Activated CD8-positive, alpha-beta T cell treated with anti-CD3 and anti-CD28 coated beads for 36 hours (primary cell): Measurements from ENCODE around the gene MDC1. TPM values are rescaled to one million over a fixed set of nuclear protein-coding genes. Genes with fewer than 3 reads are reported as not detected.
"Not testable (repeated sequence)": the region's sequence is repeated elsewhere in the genome, so short reads cannot be mapped to it uniquely, and the experiment has no call there.

Experiments
- ATAC-seq: fragments of 200-7000 bp; cut with Tn5 transposase; one replicate; pipeline ENCODE4 v1.10.0; 2021; ENCODE audit warnings: mild to moderate bottlenecking, moderate library complexity
- CTCF ChIA-PET: fragments of 350-600 bp; sonication (Branson Sonifier 250); formaldehyde crosslinking; loops from one replicate; lab custom pipeline; 2021; ENCODE audit warnings: antibody characterized with exemption; lab: Charles Lee
- POLR2A ChIA-PET: fragments of 350-600 bp; sonication (Branson Sonifier 250); formaldehyde crosslinking; loops from one replicate; lab custom pipeline; 2021; ENCODE audit warnings: antibody characterized with exemption; lab: Charles Lee
- DNase-seq: peaks from one replicate; pipeline ENCODE4 v3.0.0-alpha.2; 2020
- H3K27ac Mint-ChIP-seq: one replicate; pipeline ENCODE4 v1.8.0; 2021; ENCODE audit warnings: mild to moderate bottlenecking, mixed read lengths
- H3K27me3 Mint-ChIP-seq: one replicate; pipeline ENCODE4 v1.8.0; 2021; ENCODE audit warnings: mixed read lengths
- H3K36me3 Mint-ChIP-seq: one replicate; pipeline ENCODE4 v1.8.0; 2021; ENCODE audit warnings: low read depth, mixed read lengths
- H3K4me1 Mint-ChIP-seq: one replicate; pipeline ENCODE4 v1.8.0; 2021; ENCODE audit warnings: low read depth, mixed read lengths
- H3K4me3 Mint-ChIP-seq: one replicate; pipeline ENCODE4 v1.8.0; 2021; ENCODE audit warnings: mild to moderate bottlenecking, moderate library complexity, mixed read lengths
- H3K9me3 Mint-ChIP-seq: one replicate; pipeline ENCODE4 v1.8.0; 2021; ENCODE audit warnings: mixed read lengths
- CTCF ChIP-seq: fragments of 200-600 bp; IDR thresholded peaks from one replicate; pipeline ENCODE4 v1.8.0; 2022; ENCODE audit warnings: antibody characterized with exemption, mild to moderate bottlenecking
- intact Hi-C: fragments of 100-400 bp; cut with micrococcal nuclease; formaldehyde crosslinking; loops from one replicate; pipeline ENCODE4 v1.10.0; 2022
- total RNA-seq, 2 experiments: library from RNA; stranded (reverse); gene quantifications; one replicate each; pipeline ENCODE4 v1.2.3, GENCODE V29; 2021

The MDC1 gene
- total RNA-seq, 2 experiments from 2014 or later, result 80.4 to 90.7 TPM

DNA sequence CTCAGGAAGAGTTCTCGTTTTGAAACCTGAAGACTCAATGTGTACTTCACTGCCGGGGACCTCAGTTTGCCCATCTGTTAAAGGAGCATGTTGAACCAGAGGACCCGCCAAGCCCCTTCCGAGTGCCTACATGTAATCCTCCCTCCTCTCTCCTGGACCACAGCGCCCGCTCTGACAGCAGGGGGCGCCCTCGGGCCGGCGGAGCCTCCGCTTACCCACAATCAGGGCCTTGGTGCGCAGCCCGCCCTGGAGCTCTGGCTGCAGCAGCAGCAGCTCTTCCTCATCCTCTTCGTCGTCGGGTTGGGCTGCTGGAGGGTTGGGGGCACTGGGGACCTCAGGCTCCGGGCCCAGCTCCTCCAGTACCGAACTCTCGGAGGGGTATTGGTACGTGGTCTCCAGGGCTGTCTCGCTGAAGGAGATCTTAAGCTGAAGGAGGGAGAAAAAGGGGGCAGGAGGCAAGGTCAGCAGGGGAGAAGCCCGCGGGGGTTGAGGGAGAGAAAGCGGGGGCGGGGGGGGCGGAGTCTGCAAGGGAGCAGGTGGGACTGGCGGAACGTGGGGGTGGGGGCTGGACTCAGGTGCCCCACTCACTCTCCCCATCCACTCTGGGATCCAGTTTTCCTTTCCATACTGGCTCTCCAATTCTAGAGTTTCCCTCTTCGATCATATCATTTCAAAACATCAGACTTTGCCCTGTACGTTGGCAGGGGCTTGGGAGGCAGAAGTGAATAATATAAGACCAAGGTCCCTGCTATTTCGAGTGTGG, 37.9 kb downstream of the MDC1 start:
- CTCF ChIA-PET, result interaction anchor here (0.6 to 18.6 kb wide), 33 partner anchors 10 to 412 kb away, joined by 3 to 704 read pairs (median 4); partner anchors contain the start of genes GNL1, GTF2H4, IER3 and MDC1
- Mint-ChIP-seq H3K9me3 (no peaks in the 10 kb centered on the region), H3K27me3 (no peaks in the 10 kb centered on the region), H3K27ac (peak overlapping the region; percentile 95), H3K4me3 (peak overlapping the region; percentile 88), H3K4me1 (peaks cover 11% of the 10 kb centered on the region), H3K36me3 (peaks cover 74% of the 10 kb centered on the region)
- DNase-seq, result peak; percentile 92
- POLR2A ChIA-PET, result interaction anchor here (0.6 to 15.7 kb wide), 6 partner anchors 9 to 205 kb away, joined by 3 to 500 read pairs (median 4); partner anchors contain the start of genes DDR1, MDC1, MRPS18B and TUBB
- peak; percentile 27 for ATAC-seq
- peak; percentile 97 for TF ChIP-seq CTCF
- intact Hi-C loops, result loop anchor here (2.0 kb wide), 1 partner anchor 52 kb away; no protein-coding TSS in a partner anchor

DNA sequence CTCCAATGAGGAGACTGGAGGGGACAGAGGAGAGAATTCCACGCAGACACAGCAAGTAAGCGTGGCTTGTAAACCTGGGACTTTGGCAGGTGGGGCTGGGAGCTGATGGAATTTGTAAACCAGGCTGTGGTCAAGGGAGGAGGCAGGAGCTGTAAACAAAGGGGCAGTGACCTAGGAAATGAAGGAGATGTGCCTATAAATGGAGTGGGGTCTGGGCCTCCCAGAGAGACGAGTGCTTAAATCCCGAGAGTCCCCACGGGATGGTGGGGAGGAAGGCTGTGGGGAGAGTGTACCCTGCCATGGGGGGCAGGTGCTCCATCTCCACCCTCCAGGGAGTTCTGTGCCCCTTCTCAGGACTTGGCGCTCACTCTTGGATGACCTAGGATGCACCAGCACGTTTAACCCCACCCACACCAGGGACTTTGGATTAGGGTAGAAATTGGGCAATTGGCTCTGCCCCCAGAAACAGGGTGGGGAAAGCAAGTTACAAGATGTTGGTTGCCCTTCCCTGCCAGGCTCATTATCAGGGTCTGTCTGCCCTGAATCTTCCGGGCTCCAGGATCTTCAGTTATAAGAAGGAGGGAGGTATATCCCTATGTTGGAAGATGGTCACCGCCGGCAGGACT, 40.3 kb downstream of the MDC1 start:
- DNase-seq (no peak), ATAC-seq (no peak)
- TF ChIP-seq CTCF, result no peak
- no peak overlapping the region for H3K4me3 Mint-ChIP-seq
- peaks cover 16% of the 10 kb centered on the region for H3K4me1 Mint-ChIP-seq
- peak overlapping the region; percentile 44 for H3K27ac Mint-ChIP-seq
- ChIA-PET POLR2A (interaction anchor here (15.7 kb wide), 1 partner anchor 44 kb away, joined by 500 read pairs; the partner anchor contains the start of genes MDC1 and TUBB), CTCF (interaction anchor here (1.7 to 18.6 kb wide), 2 partner anchors 53 to 223 kb away, joined by 4 to 704 read pairs; partner anchors contain the start of genes MDC1 and TUBB)
- H3K36me3 Mint-ChIP-seq, result peaks cover 52% of the 10 kb centered on the region
- no peaks in the 10 kb centered on the region for H3K9me3 Mint-ChIP-seq
- H3K27me3 Mint-ChIP-seq, result no peaks in the 10 kb centered on the region
- intact Hi-C loops, result no loop called here

GRCh38 chr6:30672445-30673253, 44.4 kb downstream of the MDC1 start, which contains the start of gene DHX16:
Gene DHX16 (minus strand): TSS chr6:30673006. CDS start chr6:30672841, 165 bp downstream.
- Mint-ChIP-seq H3K9me3 (no peaks in the 10 kb centered on the region), H3K36me3 (peaks cover 33% of the 10 kb centered on the region), H3K27me3 (no peaks in the 10 kb centered on the region), H3K4me1 (peaks cover 26% of the 10 kb centered on the region), H3K27ac (peak within 1 kb of the TSS; percentile 85), H3K4me3 (peak within 1 kb of the TSS; percentile 74)
- intact Hi-C loops, result no loop called here
- TF ChIP-seq CTCF, result peak; percentile 70
- ChIA-PET CTCF (interaction anchor here (0.7 to 18.6 kb wide), 15 partner anchors 10 to 414 kb away, joined by 3 to 704 read pairs (median 4); partner anchors contain the start of genes ATAT1, MDC1 and TUBB), POLR2A (interaction anchor here (0.7 to 15.7 kb wide), 13 partner anchors 8 to 407 kb away, joined by 3 to 500 read pairs (median 4); partner anchors contain the start of genes MDC1, MRPS18B, PPP1R10 and TUBB)
- peak; percentile 95 for DNase-seq
- ATAC-seq, result peak; percentile 83

DNA sequence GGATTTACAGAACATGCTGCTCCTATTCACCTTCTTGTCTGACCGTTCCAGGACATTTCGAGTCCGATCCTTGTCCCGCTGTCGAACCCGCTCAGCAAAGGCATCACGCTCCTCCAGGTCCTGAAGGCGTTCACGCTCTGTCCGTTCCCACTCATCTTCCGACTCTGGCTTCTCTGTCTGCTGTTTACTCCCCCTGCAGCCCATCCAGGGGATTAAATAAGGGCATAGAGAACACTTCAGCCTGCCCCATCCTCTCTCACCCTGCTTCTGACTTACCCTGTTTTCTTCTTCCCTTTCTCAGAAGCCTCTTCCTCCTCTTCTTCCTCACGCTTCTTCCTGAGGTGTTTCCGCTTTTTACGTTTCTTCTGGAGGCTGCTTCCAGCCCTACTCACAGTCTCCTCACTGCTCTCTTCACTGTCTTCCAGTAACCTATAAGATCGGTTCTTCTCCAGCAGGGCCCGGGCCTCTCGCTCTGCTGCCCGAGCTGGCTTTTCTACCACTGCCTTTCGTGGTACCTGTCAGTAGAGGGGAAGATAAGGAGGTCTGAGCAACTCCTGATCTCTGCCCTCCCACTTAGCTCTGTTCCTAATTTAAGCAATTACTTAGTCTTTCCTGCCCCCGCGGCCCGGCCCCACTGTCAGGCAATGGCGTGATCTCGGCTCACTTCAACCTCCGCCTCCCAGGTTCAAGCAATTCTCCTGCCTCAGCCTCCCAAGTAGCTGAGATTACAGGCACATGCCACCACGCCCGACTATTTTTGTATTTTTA, 46.1 kb downstream of the MDC1 start:
- ChIA-PET CTCF (interaction anchor here (1.5 to 18.6 kb wide), 2 partner anchors 53 to 59 kb away, joined by 4 to 704 read pairs; partner anchors contain the start of genes MDC1, MRPS18B and TUBB), POLR2A (interaction anchor here (1.1 to 15.7 kb wide), 3 partner anchors 50 to 181 kb away, joined by 3 to 500 read pairs (median 13); partner anchors contain the start of genes MDC1, MRPS18B, PPP1R10 and TUBB)
- Mint-ChIP-seq H3K9me3 (no peaks in the 10 kb centered on the region), H3K4me3 (peak overlapping the region; percentile 74), H3K27me3 (no peaks in the 10 kb centered on the region), H3K27ac (no peak overlapping the region), H3K36me3 (peaks cover 25% of the 10 kb centered on the region), H3K4me1 (peaks cover 32% of the 10 kb centered on the region)
- DNase-seq (no peak), ATAC-seq (no peak)
- no peak for TF ChIP-seq CTCF
- intact Hi-C loops, result no loop called here

DNA sequence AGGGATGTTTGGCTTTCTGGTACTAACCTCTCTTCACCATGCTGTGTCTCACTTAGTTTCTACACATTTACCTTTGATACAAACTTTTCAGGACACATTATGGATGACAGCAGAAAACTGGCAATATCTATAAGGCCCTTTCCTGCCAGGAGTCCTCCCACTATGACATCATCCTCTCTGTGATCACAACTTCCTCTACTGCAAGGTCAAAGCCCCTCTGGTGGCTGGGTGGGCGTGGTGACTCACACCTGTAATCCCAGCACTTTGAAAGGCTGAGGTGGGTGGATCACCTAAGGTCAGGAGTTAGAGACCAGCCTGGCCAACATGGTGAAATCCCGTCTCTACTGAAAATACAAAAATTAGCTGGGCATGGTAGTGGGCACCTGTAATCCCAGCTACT, 50.8 kb downstream of the MDC1 start:
- CTCF ChIA-PET, result interaction anchor here (1.0 to 2.1 kb wide), 3 partner anchors 13 to 65 kb away, joined by 3 to 7 read pairs (median 6); no protein-coding TSS in a partner anchor

More for the DNA sequence above, 50.8 kb downstream of the MDC1 start:
- H3K9me3 Mint-ChIP-seq, H3K4me3 Mint-ChIP-seq, H3K27me3 Mint-ChIP-seq, intact Hi-C loops: not testable (repeated sequence)
- POLR2A ChIA-PET, result interaction anchor here (1.3 kb wide), 1 partner anchor 33 kb away, joined by 3 read pairs; no protein-coding TSS in a partner anchor
- peaks cover 53% of the 10 kb centered on the region for H3K36me3 Mint-ChIP-seq
- ATAC-seq, result peak; percentile 95
- H3K27ac Mint-ChIP-seq, result peak overlapping the region; percentile 83
- peak; percentile 88 for DNase-seq
- H3K4me1 Mint-ChIP-seq, result peaks cover 25% of the 10 kb centered on the region
